ENCODE data around the gene UGGT1.
"Not testable (repeated sequence)": the region's sequence is repeated elsewhere in the genome, so short reads cannot be mapped to it uniquely, and the experiment has no call there.

The UGGT1 gene

GRCh38 chr2:128115921-128116623 is 25.1 kb downstream of the UGGT1 start:
- DNase-seq: no peak

GRCh38 chr2:128134573-128134972 is 43.6 kb downstream of the UGGT1 start:
- no peak for DNase-seq

- no peak for DNase-seq
Measured at GRCh38 chr2:128137094-128137616, 46.2 kb downstream of the UGGT1 start.

- DNase-seq: no peak
Measured at GRCh38 chr2:128139624-128140023, 48.6 kb downstream of the UGGT1 start.

- no peak for DNase-seq
Measured at GRCh38 chr2:128145651-128146050, 54.7 kb downstream of the UGGT1 start.

- DNase-seq: no peak
Measured at GRCh38 chr2:128153786-128154185, 62.8 kb downstream of the UGGT1 start.

- no peak for DNase-seq
Measured at GRCh38 chr2:128154225-128154624, 63.2 kb downstream of the UGGT1 start.

GRCh38 chr2:128155970-128156369 is 65.0 kb downstream of the UGGT1 start:
- DNase-seq: no peak

- DNase-seq: no peak
Measured at GRCh38 chr2:128156812-128157211, 65.8 kb downstream of the UGGT1 start.

- DNase-seq: no peak
Measured at GRCh38 chr2:128157644-128158043, 66.6 kb downstream of the UGGT1 start.

- DNase-seq: no peak
Measured at GRCh38 chr2:128158176-128158575, 67.2 kb downstream of the UGGT1 start.

GRCh38 chr2:128159437-128159836 is 68.4 kb downstream of the UGGT1 start:
- no peak for DNase-seq

- no peak for DNase-seq
Measured at GRCh38 chr2:128160616-128161275, 69.7 kb downstream of the UGGT1 start.

- DNase-seq: no peak
Measured at GRCh38 chr2:128162266-128162665, 71.3 kb downstream of the UGGT1 start.

- no peak for DNase-seq
Measured at GRCh38 chr2:128164311-128164710, 73.3 kb downstream of the UGGT1 start.

GRCh38 chr2:128166746-128167353 is 75.8 kb downstream of the UGGT1 start:
- DNase-seq: peak; percentile 45

GRCh38 chr2:128169094-128169493 is 78.1 kb downstream of the UGGT1 start:
- peak; percentile 70 for DNase-seq

GRCh38 chr2:128169497-128169896 is 78.5 kb downstream of the UGGT1 start:
- DNase-seq: peak; percentile 96

- DNase-seq: no peak
Measured at GRCh38 chr2:128169933-128170709, 79.1 kb downstream of the UGGT1 start.

GRCh38 chr2:128170776-128171175 is 79.8 kb downstream of the UGGT1 start:
- DNase-seq: no peak

- DNase-seq: no peak
Measured at GRCh38 chr2:128172191-128172590, 81.2 kb downstream of the UGGT1 start.

GRCh38 chr2:128174067-128174466 is 83.1 kb downstream of the UGGT1 start:
- not testable (repeated sequence) for DNase-seq

GRCh38 chr2:128177315-128177714 is 86.3 kb downstream of the UGGT1 start:
- DNase-seq: no peak
